ENCODE data around the gene SCGB1D1.

DNA sequence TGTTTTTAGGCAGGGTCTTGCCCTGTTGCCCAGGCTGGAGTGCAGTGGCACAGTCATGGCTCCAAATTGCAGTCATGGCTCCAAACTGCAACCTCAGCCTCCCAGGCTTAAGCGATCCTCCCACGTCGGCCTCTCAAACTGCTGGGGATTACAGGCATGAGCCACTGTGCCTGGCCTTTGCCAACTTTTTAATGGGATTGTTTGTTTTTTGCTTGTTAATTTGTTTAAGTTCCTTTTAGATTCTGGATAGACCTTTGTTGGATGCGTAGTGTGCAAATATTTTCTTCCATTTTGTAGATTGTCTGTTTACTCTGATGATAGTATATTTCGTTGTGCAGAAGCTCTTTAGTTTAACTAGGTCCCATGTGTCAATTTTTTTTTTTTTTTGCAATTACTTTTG is 10.0 kb upstream of the SCGB1D1 start:
- TF ChIP-seq, protein P1, sequence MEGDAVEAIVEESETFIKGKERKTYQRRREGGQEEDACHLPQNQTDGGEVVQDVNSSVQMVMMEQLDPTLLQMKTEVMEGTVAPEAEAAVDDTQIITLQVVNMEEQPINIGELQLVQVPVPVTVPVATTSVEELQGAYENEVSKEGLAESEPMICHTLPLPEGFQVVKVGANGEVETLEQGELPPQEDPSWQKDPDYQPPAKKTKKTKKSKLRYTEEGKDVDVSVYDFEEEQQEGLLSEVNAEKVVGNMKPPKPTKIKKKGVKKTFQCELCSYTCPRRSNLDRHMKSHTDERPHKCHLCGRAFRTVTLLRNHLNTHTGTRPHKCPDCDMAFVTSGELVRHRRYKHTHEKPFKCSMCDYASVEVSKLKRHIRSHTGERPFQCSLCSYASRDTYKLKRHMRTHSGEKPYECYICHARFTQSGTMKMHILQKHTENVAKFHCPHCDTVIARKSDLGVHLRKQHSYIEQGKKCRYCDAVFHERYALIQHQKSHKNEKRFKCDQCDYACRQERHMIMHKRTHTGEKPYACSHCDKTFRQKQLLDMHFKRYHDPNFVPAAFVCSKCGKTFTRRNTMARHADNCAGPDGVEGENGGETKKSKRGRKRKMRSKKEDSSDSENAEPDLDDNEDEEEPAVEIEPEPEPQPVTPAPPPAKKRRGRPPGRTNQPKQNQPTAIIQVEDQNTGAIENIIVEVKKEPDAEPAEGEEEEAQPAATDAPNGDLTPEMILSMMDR (IDR thresholded peaks at IDR 0.05) = no peak
- TF ChIP-seq POLR2A (IDR thresholded peaks at IDR 0.05; ENCODE audit: low read depth) (no peak), EP300 (IDR thresholded peaks at IDR 0.05) (no peak), POLR2AphosphoS5 (IDR thresholded peaks at IDR 0.05) (no peak)
